Medulla oblongata (tissue), 1 donor: Measurements from ENCODE around the gene RPP25.

Experiments used
- DNase-seq: peaks from one replicate; pipeline ENCODE4 v3.0.0-alpha.2; 2015; ENCODE audit errors: extremely low spot score

RPP25 gene, protein sequence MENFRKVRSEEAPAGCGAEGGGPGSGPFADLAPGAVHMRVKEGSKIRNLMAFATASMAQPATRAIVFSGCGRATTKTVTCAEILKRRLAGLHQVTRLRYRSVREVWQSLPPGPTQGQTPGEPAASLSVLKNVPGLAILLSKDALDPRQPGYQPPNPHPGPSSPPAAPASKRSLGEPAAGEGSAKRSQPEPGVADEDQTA

DNA sequence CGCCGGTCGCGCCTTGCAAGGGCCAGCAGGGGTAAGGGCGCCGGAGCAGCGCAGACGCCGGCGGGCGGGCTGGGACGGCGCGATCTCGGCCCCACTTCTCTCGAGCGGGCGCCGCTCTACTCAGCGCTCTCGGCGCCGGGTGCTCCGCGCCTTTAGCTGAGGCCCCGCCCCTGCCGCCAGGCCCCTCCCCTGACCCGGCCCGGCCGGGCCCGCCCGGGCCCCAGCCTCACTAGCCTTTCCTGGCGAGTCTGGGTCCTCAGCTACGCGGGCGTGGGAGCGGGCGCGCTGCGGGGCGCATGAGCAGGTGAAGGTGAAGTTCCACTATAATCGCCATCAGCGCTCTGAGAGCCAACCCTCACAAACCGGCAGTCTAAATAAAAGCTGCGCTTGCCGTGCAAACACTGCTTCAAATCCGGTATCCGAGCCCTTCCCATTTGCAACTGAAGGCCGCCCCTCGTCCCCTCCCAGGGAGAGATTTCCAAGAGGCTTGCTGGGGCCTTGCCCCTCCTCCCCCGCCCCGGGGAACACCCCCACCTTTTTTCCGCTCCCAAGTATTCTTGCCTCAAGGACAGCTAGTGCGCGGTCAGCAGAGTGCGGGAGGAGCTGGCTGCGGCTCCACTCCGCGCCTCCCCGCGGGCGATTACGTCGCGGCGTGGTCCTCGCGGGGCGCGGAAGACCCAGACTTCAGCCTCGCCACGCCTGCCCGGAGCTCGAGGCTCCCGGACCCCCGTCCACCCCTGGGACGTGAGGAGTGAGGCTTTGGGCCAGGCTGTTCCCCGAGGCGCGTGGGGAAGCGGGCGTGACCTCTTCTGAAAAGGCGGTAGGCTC is at the start of gene RPP25:
RPP25 (minus strand) TSS at position 125 of the 828 bp plus-strand sequence. CDS start 189 bp downstream, outside the sequence.
- peak; percentile 80 for DNase-seq

DNA sequence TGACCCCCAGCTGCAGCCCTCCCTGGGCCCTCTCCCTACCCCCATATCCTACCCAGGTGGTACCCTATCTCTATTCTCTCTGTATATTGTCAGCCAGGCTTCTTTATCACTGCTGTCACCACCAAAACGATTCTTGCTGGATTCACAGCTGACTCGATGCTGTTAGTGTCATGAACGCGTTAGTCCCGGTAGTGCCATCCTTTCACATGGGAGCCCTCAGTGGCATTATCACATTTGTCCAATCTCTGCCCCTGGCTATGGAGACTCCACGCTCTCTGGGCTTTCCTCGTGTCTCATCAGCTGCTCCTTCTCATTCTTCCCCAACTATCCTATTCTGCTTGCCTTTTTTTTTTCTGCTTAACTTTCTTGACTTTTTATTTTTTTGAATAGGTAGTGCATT is 45.8 kb upstream of the RPP25 start:
- DNase-seq: no peak

DNA sequence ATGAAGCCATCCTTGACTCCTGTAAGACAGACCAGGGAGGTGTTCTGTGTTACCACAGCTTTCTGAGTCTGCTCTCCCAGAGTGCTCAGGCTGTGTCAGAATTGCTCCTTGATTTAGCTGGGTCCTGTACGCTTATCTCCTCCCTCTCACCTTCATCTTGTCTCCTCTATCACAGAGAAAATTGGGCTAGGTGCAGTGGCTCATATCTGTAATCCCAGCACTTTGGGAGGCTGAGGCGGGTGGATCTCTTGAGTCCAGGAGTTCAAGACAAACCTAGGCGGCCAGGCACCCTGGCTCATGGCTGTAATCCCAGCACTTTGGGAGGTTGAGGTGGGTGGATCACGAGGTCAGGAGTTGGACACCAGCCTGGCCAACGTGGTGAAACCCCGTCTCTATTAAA is 44.7 kb upstream of the RPP25 start:
- DNase-seq: no peak

DNA sequence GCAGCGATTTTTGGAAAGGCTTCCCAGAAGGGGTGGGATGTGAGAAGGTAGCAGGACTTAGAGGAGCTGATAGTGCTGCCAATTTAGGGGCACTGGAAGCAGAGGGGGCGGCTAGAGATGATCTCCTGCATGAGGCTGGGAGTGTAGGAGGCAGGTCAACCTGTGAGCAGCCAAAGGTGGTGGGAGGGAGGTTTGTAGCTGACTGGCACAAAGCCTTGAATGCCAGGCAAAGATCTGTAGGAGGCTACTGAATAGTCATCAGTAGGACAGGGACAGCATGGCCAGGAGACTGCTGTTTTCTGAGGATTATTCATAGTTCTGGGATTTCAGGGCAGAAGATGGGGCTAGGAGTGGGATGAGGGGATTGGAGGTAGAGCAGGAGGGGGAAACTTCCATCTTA is 41.0 kb upstream of the RPP25 start:
- DNase-seq: no peak

DNA sequence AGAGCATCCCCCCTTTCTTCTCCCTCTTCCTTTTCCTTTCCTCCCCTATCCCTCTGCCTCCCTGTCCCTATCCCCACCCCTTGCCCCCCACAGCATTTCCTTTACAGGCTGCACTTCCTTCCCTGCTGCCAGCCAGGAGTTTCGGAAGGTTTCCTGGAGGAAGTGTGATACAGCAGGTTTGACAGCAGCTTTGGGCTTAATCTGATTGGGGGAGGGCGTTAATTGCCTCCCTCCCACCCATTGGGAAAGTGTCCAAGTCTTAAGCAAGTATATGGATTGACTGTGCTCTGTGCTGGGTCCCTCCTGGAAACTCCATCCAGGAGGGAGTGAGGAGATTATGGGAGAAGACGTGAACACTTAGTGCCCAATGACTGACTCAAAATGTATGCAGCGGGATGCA is 40.6 kb upstream of the RPP25 start:
- no peak for DNase-seq

DNA sequence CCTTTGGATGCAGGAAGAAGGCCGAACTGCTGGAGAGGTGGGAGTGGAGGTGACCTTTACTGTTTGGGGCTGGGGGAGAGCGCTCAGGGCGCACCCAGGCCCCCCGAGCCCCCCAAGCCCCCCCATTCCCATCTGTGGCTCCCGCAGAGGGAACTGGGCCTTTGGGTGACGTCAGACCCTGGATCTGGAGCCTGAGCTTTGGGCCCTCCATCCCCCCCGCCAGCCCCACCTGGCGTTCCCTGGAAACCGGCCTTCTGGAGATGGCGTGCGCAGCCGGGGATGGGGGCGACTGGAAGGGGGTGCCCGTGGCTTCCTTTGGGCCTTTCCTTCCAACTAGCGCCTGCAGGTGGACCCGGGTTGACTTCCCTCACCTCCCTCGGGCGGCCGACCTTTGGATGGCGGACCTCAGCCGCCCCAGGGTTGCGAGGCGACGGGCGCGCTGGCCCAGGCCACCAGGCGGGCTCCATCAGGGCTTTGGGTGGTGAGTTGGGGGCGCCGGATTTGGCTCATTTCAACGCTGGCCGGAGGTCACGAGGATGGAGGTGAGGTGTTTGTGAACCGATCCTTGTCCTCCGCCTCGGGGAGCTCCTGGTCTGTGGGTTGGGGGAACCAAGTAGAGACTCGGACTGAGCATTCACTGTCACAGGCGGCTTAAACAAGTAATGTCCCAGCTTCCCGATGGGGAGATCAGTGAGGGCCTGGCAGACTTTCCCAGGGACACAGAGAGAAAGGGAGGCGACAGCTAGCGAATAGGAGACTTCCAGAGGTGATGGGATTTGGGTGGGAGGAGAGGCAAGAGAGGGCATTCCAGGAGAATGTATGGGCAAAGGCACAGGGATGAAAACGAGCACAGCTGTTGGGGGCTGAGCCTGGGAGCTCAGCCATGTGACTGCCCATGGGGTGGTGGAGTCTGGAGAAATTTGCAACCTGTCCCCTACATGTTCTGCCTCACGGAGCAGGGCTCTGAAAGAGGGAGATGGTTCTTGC is 39.5 kb upstream of the RPP25 start:
- peak; percentile 42 for DNase-seq

DNA sequence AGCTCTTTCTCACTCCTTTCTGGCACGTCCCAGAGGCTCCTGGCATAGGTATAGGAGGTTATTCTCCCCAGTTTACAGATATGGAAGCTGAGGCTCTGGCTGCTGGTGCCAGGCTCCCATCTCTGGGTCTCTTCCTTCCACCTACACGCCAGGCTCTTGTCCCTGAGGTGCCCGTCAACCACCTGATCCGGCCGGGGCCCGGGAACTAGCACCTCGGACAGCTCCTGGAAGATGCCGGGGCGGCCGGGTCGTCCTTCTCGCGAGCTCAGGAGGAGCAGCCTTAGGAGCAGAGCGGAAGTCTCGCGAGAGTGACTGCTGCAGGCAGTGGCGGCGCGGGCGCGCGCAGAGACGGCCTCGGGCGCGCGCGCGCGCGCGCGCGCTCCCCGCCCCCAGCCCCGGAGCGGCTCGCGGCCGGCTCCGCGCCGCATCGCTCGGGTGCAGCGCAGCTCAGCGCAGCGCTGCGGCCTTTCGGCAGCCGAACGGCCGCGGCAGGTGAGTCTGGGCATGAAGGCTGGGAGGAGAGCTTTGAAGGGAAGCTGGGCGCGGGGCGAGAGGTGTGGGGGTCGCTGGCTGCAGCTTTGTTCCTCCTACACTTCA is 38.7 kb upstream of the RPP25 start, which contains the start of gene SCAMP5:
SCAMP5 (plus strand) TSS at position 382 of the 597 bp plus-strand sequence. CDS start 16,277 bp downstream, outside the sequence.
- peak; percentile 96 for DNase-seq

DNA sequence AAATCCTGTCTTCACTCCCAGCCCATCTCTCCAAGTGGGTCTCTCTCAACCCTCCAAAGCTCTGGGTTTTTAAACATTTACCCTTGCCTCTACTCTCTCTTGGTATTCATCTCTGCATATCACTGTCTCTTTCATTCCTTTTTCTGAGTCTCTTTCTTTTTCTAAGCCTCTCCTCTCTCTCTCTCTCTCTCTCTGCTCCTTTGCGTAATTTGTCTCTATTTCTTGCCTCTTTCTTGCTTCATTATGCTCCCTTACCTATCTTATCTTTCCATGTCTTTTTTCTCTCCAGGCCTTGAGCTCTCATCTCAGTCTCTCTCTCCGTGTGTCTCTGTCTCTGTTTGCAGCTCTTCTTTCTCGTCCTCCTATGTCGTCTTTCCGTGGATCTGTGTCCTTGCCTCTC is 38.1 kb upstream of the RPP25 start:
- DNase-seq: peak; percentile 8

DNA sequence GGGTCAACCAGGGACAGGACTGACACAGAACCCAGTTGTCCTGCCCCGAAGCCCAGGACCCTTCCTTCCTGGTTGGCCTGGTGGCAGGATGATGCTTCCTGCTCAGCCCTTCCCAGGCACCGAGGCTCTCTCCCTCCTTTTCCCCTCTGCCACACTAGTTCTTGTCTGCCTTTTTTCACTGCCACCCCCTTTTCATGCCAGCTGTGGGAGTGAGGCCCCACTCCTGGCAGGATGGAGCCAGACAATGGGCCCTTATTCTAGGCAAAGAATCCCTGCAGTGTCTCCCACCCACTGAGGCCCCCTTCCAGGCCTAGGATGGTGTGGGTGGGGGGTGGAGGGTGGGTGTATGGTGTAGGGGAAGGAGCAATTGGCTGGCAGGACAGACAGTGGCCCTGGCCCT is 37.7 kb upstream of the RPP25 start:
- peak; percentile 68 for DNase-seq

DNA sequence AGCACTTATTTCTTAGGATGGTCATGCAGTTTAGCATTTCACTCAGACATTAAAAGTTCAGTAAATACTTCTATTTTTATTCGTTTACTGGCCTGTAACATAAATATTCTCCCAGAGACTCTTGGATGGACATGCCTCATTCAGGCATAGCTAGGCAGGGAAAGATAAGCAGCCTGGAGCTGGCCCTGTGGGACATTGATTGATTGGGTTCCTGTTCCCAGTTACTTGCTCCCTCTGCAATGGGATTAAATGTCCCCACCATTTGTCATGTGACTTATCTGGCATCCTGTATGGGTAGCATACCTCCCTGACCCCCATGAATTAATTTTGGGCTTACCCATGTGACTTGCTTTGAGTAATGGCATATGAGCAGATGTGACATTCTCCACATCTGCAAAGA is 36.0 kb upstream of the RPP25 start:
- no peak for DNase-seq

DNA sequence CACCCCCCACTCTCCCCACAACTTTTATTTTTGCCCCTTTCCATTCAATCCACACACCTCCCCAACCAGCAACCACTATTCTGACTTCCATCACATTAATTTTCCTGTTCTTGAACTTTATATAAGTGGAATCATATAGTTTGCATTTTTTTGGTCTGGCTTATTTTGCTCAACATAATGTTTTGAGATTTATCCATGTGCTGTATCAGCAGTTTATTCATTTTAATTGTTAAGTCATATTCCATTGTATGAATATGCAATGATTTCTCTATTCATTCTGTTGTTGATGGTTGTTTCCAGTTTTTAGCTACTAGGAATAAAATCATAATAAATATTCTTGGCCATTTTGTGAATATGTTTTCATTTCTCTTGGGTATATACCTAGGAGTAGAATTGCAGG is 33.0 kb upstream of the RPP25 start:
- no peak for DNase-seq

DNA sequence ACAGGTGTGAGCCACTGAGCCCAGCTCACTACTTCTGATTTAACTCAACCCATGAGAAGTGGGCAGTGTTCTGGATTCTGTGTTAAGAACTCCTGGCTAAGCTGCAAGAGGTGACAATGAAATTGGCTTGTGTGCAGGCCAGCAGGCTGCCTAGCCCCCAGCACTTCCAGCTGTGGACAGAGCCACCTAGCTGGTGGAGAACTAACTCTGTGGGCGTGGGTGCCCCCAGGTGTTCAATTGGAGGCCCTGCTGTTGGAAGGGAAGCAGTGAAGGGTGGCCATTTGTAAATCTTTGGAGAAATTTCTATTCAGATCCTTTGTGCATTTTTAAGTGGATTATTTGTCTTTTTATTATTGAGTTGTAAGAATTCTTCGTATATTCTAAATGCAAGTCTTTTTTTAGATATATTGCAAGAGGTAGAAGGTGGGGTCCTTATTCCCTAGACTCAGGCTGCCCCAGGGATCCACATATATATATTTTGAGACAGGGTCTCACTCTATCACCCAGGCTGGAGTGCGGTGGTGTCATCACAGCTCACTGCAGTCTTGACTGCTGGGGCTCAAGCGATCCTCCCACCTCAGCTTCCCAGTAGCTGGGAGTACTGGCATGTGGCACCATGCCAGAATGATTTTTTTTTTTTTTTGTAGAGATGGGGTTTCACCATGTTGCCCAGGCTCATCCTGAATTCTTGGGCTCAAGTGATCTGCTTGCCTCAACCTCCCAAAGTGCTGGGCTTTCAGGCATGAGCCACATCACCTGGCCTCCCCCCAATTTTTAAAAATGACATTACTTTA is 31.6 kb upstream of the RPP25 start:
- DNase-seq: no peak

DNA sequence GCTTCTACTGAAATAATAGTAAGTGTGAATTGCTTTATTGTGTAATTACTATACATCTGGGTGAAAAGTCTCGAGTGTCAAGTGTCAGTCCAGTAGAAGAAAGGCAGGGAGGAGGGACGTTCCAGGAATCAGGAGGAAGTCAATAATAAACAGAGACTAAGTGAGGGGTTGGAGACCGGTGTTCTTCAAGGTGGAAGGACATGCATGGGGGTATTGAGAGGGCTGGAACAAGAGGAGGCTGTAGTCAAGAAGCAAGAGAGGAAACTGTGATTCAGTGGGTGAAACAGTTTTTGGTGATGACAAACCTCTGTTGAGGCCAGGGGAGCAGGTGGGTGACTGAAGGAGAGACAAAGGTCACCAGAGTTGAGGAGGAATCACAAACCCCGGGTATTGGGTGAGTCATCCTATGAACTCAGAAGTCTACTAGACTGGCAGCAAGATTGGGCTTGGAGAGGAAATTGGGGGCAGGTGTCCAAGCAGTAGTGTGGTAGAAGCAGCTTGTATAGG is 27.2 kb upstream of the RPP25 start:
- no peak for DNase-seq

DNA sequence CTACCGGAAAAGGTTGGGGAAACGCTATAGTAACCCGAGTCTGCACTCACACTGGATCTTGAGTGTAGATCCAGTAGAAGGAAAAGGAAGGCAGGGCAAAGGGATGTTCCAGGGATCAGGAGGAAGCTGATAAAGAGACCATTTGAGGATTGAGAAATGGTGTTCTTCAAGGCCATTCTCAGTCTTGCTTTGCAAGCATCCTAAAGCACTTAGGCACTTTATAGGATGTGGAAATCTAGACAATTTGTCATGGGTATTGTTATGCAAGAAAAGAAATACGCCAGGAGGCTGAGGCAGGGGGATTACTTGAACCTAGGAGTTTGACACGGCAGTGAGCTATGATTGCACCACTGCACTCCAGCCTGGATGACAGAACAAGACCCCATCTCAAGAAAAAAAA is 25.6 kb upstream of the RPP25 start:
- DNase-seq: no peak

DNA sequence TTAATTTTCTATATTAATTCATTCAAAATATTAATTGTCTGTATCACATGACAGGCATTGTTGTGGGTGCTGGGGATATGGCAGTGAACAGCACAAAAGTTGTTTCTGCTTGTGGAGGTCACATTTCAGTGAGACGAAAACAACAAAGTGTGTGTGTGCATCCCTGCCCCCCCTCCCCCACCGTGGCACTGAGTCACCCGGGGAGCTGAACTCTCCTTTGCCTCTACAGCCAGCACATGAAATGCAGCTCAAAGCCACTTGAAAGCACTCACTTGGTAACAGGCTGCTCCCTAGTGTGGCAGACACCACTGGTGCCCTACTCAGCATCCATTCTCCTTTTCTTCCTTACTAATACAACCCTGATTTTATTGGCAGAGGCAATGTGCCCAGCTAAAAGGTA is 21.9 kb upstream of the RPP25 start:
- DNase-seq: peak; percentile 58

DNA sequence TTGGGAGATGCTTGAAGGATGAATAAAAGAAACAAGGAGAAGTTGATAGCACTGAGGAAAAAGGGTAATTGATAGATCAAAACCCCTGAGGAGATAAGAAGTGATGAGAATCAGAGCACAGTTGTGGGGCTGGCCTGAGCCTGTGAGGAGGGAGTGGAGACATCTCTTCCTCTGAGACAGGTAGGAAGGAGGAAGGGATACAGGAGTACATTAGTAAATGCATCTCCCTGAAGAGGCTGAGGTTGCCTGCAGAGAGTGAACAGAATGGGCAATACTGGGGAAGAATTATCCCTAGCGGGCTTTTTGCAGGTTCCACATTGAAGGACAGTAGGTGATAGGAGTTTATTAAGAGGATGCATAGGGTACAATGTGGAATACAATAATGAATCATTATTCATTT is 21.5 kb upstream of the RPP25 start:
- no peak for DNase-seq

DNA sequence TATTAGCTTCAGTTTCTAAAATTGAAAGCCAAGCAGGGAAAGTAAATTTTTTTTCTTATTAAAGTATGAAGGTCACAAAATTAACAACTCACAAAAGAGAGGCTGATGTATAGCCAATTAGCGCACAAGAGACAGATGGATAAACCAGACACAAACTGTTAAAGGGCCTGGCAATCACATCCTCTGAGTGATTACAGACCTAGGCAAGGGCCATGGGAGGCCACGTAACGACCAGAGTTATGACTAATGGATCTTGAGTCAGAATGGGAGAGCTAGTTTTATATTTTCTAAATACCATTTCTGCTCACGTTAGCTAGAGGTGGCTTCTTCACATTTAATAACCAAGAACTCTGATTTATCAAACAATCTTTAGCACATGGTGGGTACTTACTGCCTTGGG is 21.0 kb upstream of the RPP25 start:
- no peak for DNase-seq

DNA sequence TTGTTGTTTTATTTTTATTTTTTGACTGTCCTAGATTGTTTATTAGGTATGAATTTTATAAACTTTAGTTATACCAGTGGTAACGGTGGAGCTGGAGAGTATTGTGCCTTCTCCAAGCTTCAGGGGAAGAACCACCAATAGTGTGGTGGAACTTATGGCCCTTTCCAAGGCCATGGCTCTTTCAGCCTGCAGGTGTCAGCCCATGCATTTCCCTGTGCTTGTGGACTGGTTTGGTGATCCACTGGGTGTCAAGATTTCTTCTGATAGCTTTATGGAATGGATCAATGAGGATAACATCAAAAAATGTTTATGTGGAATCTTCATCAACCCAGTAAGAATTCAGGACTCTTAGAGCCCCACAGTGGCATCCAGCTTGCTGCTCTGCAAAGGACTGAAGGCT is 19.6 kb upstream of the RPP25 start:
- DNase-seq: no peak

DNA sequence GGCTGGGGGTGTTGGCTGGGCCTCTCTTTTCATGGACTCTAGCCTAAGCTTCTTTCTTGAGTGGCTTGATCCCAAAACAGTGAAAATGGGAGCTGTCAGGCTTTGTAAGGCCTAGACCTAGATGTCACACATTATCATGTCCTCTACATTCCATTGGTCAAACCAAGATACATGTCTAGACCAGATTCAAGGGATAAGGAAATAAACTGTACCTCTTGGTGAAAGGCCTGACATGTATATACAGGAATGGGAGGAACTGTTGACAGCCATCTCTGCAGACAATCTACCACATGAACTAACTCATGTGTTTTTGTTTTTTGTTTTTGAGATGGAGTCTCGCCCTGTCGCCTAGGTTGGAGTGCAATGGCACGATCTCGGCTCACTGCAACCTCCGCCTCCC is 11.1 kb upstream of the RPP25 start:
- DNase-seq: no peak

DNA sequence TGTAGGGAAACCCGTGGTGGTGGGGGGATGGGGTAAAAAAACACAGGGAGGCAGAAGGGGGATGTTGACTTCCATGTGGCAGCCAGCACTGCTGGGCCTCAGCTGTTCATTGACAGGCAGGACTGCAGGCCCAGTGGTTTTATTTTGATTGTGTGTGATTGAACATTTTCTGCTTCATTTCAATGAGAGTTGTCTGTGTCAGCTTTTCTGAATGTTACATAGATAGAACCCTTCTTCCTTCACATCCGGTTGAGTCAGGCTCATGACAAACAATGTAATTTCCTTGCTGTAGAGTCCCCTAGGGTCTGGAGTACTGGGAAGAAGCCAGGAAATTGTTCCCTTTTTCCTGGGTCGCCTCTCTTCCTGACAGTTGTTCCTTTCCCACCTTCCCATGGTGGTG is 8.2 kb upstream of the RPP25 start:
- DNase-seq: no peak

DNA sequence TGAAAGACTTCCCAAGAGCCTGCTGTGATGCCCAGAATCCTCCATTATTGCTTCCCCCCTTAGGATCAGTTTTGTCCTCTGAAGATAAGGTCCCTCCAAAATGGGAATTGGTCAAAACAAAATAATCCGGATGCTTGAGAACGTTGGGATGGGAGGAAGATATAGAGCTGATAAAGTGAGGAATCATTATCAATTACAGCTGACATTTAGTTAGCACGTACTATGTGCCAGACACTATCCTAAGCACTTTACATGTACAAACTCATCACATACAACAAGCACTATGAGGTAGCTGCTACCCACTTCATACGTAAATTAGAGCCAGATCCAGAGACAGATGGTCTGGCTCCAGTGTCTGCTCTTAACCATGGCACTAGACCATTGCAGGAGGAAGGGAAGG is 6.6 kb upstream of the RPP25 start:
- no peak for DNase-seq
